GM10266 (cell line): ENCODE results near the gene NBPF9.
"Not testable (repeated sequence)": the region's sequence is repeated elsewhere in the genome, so short reads cannot be mapped to it uniquely, and the experiment has no call there.

Source experiments
- DNase-seq: peaks from one replicate; pipeline ENCODE4 v3.0.0; 2012; ENCODE audit errors: extremely low spot score

The NBPF9 gene

DNA sequence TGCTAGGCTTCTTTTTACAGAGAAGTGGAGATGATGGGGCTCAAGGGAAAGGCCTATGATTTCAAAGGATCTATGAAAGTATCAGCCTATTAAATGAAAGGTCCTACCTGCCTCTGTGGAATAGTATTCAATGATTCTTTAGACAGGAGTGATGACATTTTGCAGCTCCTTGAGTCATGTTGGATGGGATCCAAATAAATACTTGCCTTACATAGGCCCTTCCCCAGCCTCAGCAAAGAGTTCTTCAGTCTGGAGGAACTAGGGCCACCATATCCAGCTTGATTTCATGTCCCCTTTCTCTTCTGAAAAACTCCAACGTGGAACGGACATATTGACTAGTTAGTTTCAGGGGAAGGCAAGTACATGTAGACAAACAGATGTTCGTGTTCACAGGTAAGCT, 87.8 kb downstream of the NBPF9 start:
- DNase-seq: not testable (repeated sequence)

DNA sequence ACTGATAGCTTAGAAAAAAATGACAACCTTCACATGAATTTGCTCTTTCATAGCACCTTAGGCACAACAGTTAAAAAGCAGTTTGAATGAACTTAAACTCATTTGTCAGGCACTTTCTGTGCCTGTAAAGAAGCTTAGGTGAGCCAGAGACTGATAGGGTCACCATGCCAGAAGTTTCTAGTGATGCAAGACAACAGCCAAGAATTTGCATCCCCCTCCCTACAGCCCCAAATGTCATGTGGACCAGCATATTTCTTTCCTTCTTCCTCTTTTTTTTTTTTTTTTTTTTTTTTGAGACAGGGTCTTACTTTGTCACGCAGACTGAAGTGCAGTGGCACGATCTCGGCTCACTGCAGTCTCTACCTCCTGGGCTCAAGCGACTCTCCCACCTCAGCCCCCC, 89.8 kb downstream of the NBPF9 start:
- DNase-seq: not testable (repeated sequence)

DNA sequence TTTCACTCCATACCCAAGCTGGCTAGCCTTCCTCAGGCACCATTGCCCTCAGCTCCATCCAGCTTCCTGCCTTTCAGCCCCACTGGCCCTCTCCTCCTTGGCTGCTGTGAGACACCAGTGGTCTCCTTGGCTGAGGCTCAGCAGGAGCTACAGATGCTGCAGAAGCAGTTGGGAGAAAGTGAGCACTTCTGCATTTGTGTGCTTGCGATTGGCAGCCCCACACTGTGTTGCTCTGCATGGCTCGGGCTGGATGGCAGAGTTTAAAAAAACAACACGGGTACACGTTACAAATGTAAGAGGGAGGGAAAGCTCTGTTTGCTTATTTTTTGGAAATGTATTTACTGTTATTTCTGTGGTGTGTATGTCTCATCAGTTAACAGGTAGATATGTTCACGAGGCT, 90.8 kb downstream of the NBPF9 start:
- not testable (repeated sequence) for DNase-seq

DNA sequence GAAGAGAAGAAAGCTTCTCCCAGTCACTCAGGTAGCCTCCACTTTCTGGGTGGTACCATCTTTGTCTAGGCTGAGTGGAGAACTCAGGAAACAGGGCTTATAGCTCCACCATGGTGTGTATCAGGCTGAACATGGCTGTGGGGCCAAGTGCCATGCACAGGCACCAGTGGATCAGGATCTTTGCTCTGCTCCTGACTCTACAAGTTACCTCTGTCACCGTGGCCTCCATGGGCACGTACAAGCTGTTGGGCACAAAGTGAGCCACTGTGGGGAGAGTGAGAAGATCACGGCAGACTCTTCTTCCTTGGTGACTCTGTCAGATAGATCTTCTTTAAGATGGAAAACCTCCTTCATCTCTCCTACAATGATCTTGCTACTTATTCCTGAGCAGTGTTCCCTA, 93.6 kb downstream of the NBPF9 start:
- not testable (repeated sequence) for DNase-seq

DNA sequence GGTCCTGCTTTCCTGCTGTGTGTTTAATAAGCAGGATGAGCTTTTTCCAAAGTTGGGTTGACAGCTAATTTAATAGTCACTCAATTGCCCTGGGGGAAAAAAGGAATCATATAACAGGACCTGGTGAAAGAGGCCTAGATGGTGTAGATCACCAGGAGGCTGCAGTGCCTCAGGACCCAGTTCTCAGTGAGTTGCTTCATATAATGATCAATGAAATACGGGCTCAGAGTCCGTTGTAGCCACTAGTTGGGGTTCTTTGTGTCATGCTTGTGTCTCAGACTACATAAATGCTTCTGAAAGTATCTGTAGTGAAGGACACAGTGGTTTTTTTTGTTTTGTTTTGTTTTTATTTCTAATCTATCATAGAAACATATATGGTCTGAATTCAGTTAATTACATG, 94.6 kb downstream of the NBPF9 start:
- DNase-seq: not testable (repeated sequence)

DNA sequence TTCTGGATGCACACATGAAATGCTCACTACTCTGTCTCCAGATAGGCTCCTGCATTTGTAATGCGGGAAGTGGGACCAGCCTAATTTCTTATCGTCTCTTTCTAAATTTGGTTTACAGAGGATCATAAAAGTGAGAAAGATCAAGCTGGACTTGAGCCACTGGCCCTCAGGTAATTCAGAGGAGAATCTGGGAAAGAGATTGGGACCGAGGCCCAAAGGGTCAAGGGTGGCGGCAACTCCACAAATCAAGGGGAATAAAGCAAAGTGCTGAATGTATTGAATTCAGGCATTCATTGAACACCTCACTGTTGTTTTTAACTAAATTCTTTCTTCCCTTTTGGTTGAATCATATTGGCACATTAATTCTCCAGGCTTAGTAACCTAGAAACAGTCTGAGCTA, 95.0 kb downstream of the NBPF9 start:
- DNase-seq: not testable (repeated sequence)
